H1 (cell line): Measurements from ENCODE around the gene SAMD4A. TPM values are rescaled to one million over a fixed set of nuclear protein-coding genes. Genes with fewer than 3 reads are reported as not detected.

Experiments
- CTCF ChIA-PET: fragments of 300-600 bp; sonication (Branson Sonifier 250); formaldehyde crosslinking; loops from one replicate; lab custom pipeline; 2021; ENCODE audit not compliant: partially characterized antibody; lab: Charles Lee
- POLR2A ChIA-PET: fragments of 300-600 bp; sonication (Branson Sonifier 250); formaldehyde crosslinking; loops from one replicate; lab custom pipeline; 2021; ENCODE audit warnings: inconsistent platforms; ENCODE audit not compliant: partially characterized antibody; lab: Charles Lee
- DNase-seq, 2 experiments: peaks; one replicate each; pipeline versions ENCODE4 v3.0.0 to v3.0.0-alpha.2; 2010 to 2022; ENCODE audit warnings: low spot score in 2 of 2, low read depth in 1 of 2, mixed read lengths in 1 of 2
- FAIRE-seq: peaks from 2 replicates; lab custom pipeline; 2011; peaks lifted over from hg19 to GRCh38; lab: Jason Lieb, UNC
- H2AFZ ChIP-seq: 2 replicates; pipeline ENCODE4 v1.8.1; 2012; ENCODE audit warnings: low read length, inconsistent platforms
- H2AK5ac ChIP-seq: 2 replicates; pipeline ENCODE4 v1.6.1; 2013; ENCODE audit warnings: low read depth, low read length
- H2BK120ac ChIP-seq: replicated peaks from 2 replicates; pipeline ENCODE3; 2013; ENCODE audit warnings: low read depth, low read length, inconsistent platforms
- H2BK12ac ChIP-seq: 2 replicates; pipeline ENCODE4 v1.6.1; 2013; ENCODE audit warnings: low read depth, low read length
- H2BK15ac ChIP-seq: 2 replicates; pipeline ENCODE4 v1.6.1; 2013; ENCODE audit warnings: low read length
- H2BK20ac ChIP-seq: 2 replicates; pipeline ENCODE4 v1.6.1; 2013; ENCODE audit warnings: low read length
- H2BK5ac ChIP-seq: 2 replicates; pipeline ENCODE4 v1.6.1; 2013; ENCODE audit warnings: low read depth, low read length
- H3K14ac ChIP-seq: 2 replicates; pipeline ENCODE4 v1.6.1; 2013; ENCODE audit warnings: inconsistent platforms; ENCODE audit not compliant: insufficient read length
- H3K18ac ChIP-seq: 2 replicates; pipeline ENCODE4 v1.6.1; 2013; ENCODE audit warnings: low read length; ENCODE audit errors: extremely low read depth
- H3K23ac ChIP-seq: 2 replicates; pipeline ENCODE4 v1.6.1; 2013; ENCODE audit warnings: inconsistent platforms; ENCODE audit not compliant: insufficient read length
- H3K23me2 ChIP-seq: 2 replicates; pipeline ENCODE4 v1.6.1; 2013; ENCODE audit warnings: low read depth, low read length
- H3K27ac ChIP-seq: 2 replicates; pipeline ENCODE4 v1.6.1; 2011; ENCODE audit warnings: low read depth, low read length, inconsistent platforms
- H3K27me3 ChIP-seq, 4 experiments: replicated peaks in 1 of 4; 1 replicate in 1 of 4; 2 replicates in 3 of 4; pipeline versions ENCODE4 v1.6.1 to v1.8.1; 2011 to 2013; ENCODE audit warnings: low read length in 3 of 4, mild to moderate bottlenecking in 3 of 4, inconsistent platforms in 2 of 4, mixed read lengths in 2 of 4, moderate library complexity in 1 of 4; ENCODE audit not compliant: control insufficient read depth in 3 of 4, insufficient read depth in 3 of 4; ENCODE audit errors: extremely low read depth in 1 of 4
- H3K36me3 ChIP-seq, 4 experiments: 2 replicates each; pipeline versions ENCODE4 v1.6.1 to v1.8.1; 2011 to 2013; ENCODE audit warnings: mild to moderate bottlenecking in 4 of 4, low read length in 3 of 4, moderate library complexity in 2 of 4, control low read depth in 1 of 4, inconsistent platforms in 1 of 4; ENCODE audit not compliant: insufficient read depth in 4 of 4, control insufficient read depth in 2 of 4
- H3K4ac ChIP-seq: replicated peaks from 2 replicates; pipeline ENCODE3; 2013; ENCODE audit warnings: low read length, low read depth, mixed read lengths, inconsistent platforms; ENCODE audit not compliant: insufficient read length
- H3K4me1 ChIP-seq, 4 experiments: replicated peaks in 1 of 4; 1 replicate in 1 of 4; 2 replicates in 3 of 4; pipeline versions ENCODE4 v1.6.1 to v1.8.1; 2011 to 2013; ENCODE audit warnings: low read length in 3 of 4, inconsistent platforms in 2 of 4, mixed read lengths in 1 of 4; ENCODE audit not compliant: insufficient read depth in 4 of 4, control insufficient read depth in 3 of 4
- H3K4me2 ChIP-seq, 2 experiments: 2 replicates each; pipeline versions ENCODE4 v1.6.1 to v1.8.1; 2011 to 2013; ENCODE audit warnings: low read depth in 2 of 2, low read length in 2 of 2, control low read depth in 1 of 2, inconsistent platforms in 1 of 2, mild to moderate bottlenecking in 1 of 2; ENCODE audit not compliant: insufficient read depth in 1 of 2
- H3K4me3 ChIP-seq, 4 experiments: fragments of 200-600, 300-600 bp in 1 of 4; sonication (generic), shearing (Covaris generic), sonication (Bioruptor Twin) in 1 of 4; 2 replicates each; pipeline versions ENCODE4 v1.5.1 to v1.8.1; 2011 to 2016; ENCODE audit warnings: low read length in 4 of 4, low read depth in 3 of 4, control low read depth in 2 of 4, inconsistent platforms in 2 of 4, mild to moderate bottlenecking in 2 of 4, mixed read lengths in 1 of 4, moderate library complexity in 1 of 4; ENCODE audit not compliant: insufficient read depth in 2 of 4; ENCODE audit errors: extremely low read depth in 1 of 4
- H3K56ac ChIP-seq: replicated peaks from 2 replicates; pipeline ENCODE3; 2013; ENCODE audit warnings: low read depth, mild to moderate bottlenecking, mixed read lengths, low read length, inconsistent platforms; ENCODE audit not compliant: insufficient read length
- H3K79me1 ChIP-seq: 2 replicates; pipeline ENCODE4 v1.6.1; 2013; ENCODE audit warnings: low read depth, low read length, control low read depth
- H3K79me2 ChIP-seq, 2 experiments: 2 replicates each; pipeline versions ENCODE4 v1.6.1 to v1.8.1; 2012 to 2013; ENCODE audit warnings: low read length in 2 of 2, mild to moderate bottlenecking in 2 of 2, inconsistent platforms in 1 of 2; ENCODE audit not compliant: insufficient read depth in 2 of 2, control insufficient read depth in 1 of 2
- H3K9ac ChIP-seq, 4 experiments: replicated peaks in 1 of 4; 1 replicate in 1 of 4; 2 replicates in 3 of 4; pipeline versions ENCODE4 v1.6.1 to v1.8.1; 2011 to 2013; ENCODE audit warnings: low read depth in 3 of 4, low read length in 3 of 4, control low read depth in 2 of 4, mild to moderate bottlenecking in 2 of 4, moderate library complexity in 2 of 4, inconsistent platforms in 1 of 4; ENCODE audit errors: extremely low read depth in 1 of 4
- H3K9me3 ChIP-seq, 2 experiments: 2 replicates each; pipeline versions ENCODE4 v1.6.1 to v1.8.1; 2012 to 2013; ENCODE audit warnings: mild to moderate bottlenecking in 2 of 2, moderate library complexity in 2 of 2, control low read depth in 1 of 2, inconsistent platforms in 1 of 2, low read depth in 1 of 2, low read length in 1 of 2, mixed read lengths in 1 of 2; ENCODE audit not compliant: insufficient read depth in 2 of 2
- H4K20me1 ChIP-seq, 2 experiments: replicated peaks in 1 of 2; 2 replicates each; pipeline versions ENCODE3 to v1.8.1; 2011 to 2013; ENCODE audit warnings: inconsistent platforms in 2 of 2, low read length in 2 of 2, mild to moderate bottlenecking in 1 of 2; ENCODE audit not compliant: insufficient read depth in 2 of 2, control insufficient read depth in 1 of 2
- H4K5ac ChIP-seq: 2 replicates; pipeline ENCODE4 v1.6.1; 2013; ENCODE audit warnings: low read length, low read depth, mixed read lengths, inconsistent platforms; ENCODE audit not compliant: insufficient read length
- H4K8ac ChIP-seq: 2 replicates; pipeline ENCODE4 v1.8.0; 2013; ENCODE audit warnings: mild to moderate bottlenecking, moderate library complexity, low read length, inconsistent platforms; ENCODE audit not compliant: insufficient read depth; ENCODE audit errors: extremely low read depth
- H4K91ac ChIP-seq: replicated peaks from 2 replicates; pipeline ENCODE3; 2013; ENCODE audit warnings: low read length, mixed read lengths, inconsistent platforms; ENCODE audit not compliant: insufficient read length
- CEBPB ChIP-seq: IDR thresholded peaks from 2 replicates; pipeline ENCODE4 v1.6.1; 2012; ENCODE audit warnings: low read depth, low read length
- POLR2A ChIP-seq, 2 experiments: IDR thresholded peaks; 1 replicate in 1 of 2; 2 replicates in 1 of 2; pipeline ENCODE4 v1.6.1; 2011; ENCODE audit warnings: low read depth in 2 of 2, low read length in 2 of 2, mild to moderate bottlenecking in 2 of 2; ENCODE audit errors: control extremely low read depth in 1 of 2
- RFX5 ChIP-seq: IDR thresholded peaks from 2 replicates; pipeline ENCODE4 v1.6.1; 2011; ENCODE audit warnings: low read depth, low read length, improper control_type of control experiment, borderline replicate concordance
- SP4 ChIP-seq: IDR thresholded peaks from 2 replicates; pipeline ENCODE4 v1.6.1; 2012; ENCODE audit warnings: low read length, inconsistent platforms
- WGBS, 2 experiments: shearing (Covaris generic) in 1 of 2; methylation state at CpG; one replicate each; pipeline versions ENCODE4 v1.1.6 to v1.1.7; 2013 to 2015; ENCODE audit warnings: low lambda C conversion rate in 2 of 2, mixed read lengths in 2 of 2, inconsistent platforms in 1 of 2, low coverage in 1 of 2, missing lambda C conversion rate in 1 of 2; ENCODE audit not compliant: insufficient replicate concordance in 2 of 2, insufficient coverage in 1 of 2, insufficient read length in 1 of 2; ENCODE audit errors: extremely low coverage in 1 of 2, missing lambda C conversion rate in 1 of 2; 5-methylcytosine and 5-hydroxymethylcytosine counted together
- polyA plus RNA-seq, 7 experiments: library from polyadenylated mRNA; depleted of rRNA in 3 of 7; stranded (reverse) in 5 of 7; unstranded in 2 of 7; fragments of >200 nt in 5 of 7; fragments of 200-250 nt in 2 of 7; gene quantifications; 1 replicate in 5 of 7; 2 replicates in 1 of 7; 4 replicates in 1 of 7; pipeline versions ENCODE4 v1.2.1 to v1.2.3, GENCODE V29; 2011 to 2013; ENCODE audit warnings: missing spikeins in 2 of 7, mixed read lengths in 2 of 7
- total RNA-seq: library from RNA; stranded (reverse); fragmentation: NEBNext Ultra II Directional; extraction: Animal tissue kit (Norgen Biotek cat#: 25700); gene quantifications from 2 replicates; pipeline ENCODE4 v1.2.1, GENCODE V29; 2021

Gene SAMD4A
- total and polyA plus RNA-seq, 2 of the 8 experiments (the other 6 are each of a cell fraction or from before 2014, with no cell fraction given): 2.4 to 12.3 TPM

DNA sequence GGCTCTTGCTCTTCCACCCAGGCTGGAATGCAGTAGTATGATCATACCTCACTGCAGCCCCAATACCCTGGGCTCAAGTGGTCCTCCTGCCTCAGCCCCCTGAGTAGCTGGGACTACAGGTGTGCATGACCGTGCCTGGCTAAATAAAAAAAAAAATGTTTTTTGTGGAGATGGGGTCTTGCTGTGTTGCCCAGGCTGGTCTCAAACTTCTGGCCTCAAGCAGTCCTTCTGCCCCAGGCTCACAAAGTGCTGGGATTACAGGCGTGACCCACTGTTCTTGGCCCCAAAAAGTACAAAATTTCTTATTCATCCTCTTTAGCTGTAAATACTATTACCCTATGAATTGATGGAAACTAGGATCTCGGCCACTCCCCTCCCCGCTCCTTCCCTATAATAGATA is 42.5 kb upstream of the SAMD4A start:
- no peaks in the 10 kb centered on the region for H3K9me3 ChIP-seq

More for the DNA sequence above, 42.5 kb upstream of the SAMD4A start:
- ChIA-PET CTCF (interaction anchor here (0.7 to 1.3 kb wide), 4 partner anchors 8 to 290 kb away, joined by 3 to 5 read pairs (median 4); partner anchors contain the start of gene CGRRF1), POLR2A (no interaction called here)
- Histone ChIP-seq H4K91ac (no peak overlapping the region), H3K9ac (no peak overlapping the region), H2AFZ (no peak overlapping the region), H3K56ac (no peak overlapping the region), H3K4me3 (no peak overlapping the region), H2BK12ac (no peak overlapping the region), H4K20me1 (no peaks in the 10 kb centered on the region), H3K4me2 (no peak overlapping the region), H3K18ac (no peak overlapping the region), H3K23ac (no peak overlapping the region), H3K4ac (no peak overlapping the region), H2BK5ac (no peak overlapping the region), H2BK15ac (no peak overlapping the region), H3K36me3 (peaks cover 0 to 18% (median 7%) of the 10 kb centered on the region in 4 experiments; a peak in 5 of 8 replicates), H4K5ac (no peak overlapping the region), H3K27ac (no peak overlapping the region), H3K4me1 (no peaks in the 10 kb centered on the region), H4K8ac (no peak overlapping the region), H3K27me3 (no peaks in the 10 kb centered on the region), H2BK120ac (no peak overlapping the region), H3K79me2 (peaks cover 0 to 6% of the 10 kb centered on the region in 2 experiments; a peak in 2 of 4 replicates), H2BK20ac (no peak overlapping the region), H2AK5ac (no peak overlapping the region), H3K14ac (no peak overlapping the region), H3K79me1 (no peaks in the 10 kb centered on the region; the same call in 1 of the 2 replicates), H3K23me2 (no peaks in the 10 kb centered on the region)
- DNase-seq: no peak
- TF ChIP-seq CEBPB: no peak
- TF ChIP-seq POLR2A (IDR thresholded peaks at IDR 0.05; ENCODE audit: control extremely low read depth in 1 of 2, low read depth in 2 of 2, low read length in 2 of 2): no peak
- no peak for TF ChIP-seq RFX5
- TF ChIP-seq SP4: no peak
- FAIRE-seq: no peak
- WGBS, 2 experiments: 90% methylated on average over 4 of the region's 4 CpGs; no CpG with 5 or more reads in 1 of the 2 experiments
